Measurements from ENCODE around the gene FA2H. TPM values are rescaled to one million over a fixed set of nuclear protein-coding genes. Genes with fewer than 3 reads are reported as not detected.

FA2H gene
- polyA plus RNA-seq, 3 donors: not detected

GRCh38 chr16:74759564-74759963, 15.1 kb downstream of the FA2H start:
- no peaks in the 10 kb centered on the region for H3K36me3 Mint-ChIP-seq
- H3K27me3 ChIP-seq (ENCODE audit: control insufficient read depth in 2 of 2, insufficient read depth in 2 of 2, low read length in 2 of 2): no peaks in the 10 kb centered on the region
- H3K4me3 ChIP-seq (replicated peaks in 1 of 3; ENCODE audit: low read depth in 2 of 3, low read length in 3 of 3): no peak overlapping the region
- H3K4me1 ChIP-seq (ENCODE audit: control insufficient read depth in 1 of 2, insufficient read depth in 2 of 2, low read length in 2 of 2): no peaks in the 10 kb centered on the region
- no peak overlapping the region for H3K27ac Mint-ChIP-seq
- intact Hi-C loops (cut with micrococcal nuclease): no loop called here
- peaks cover 3 to 7% (median 4%) of the 10 kb centered on the region in 3 donors for H3K27me3 Mint-ChIP-seq (ENCODE audit: low read depth in 3 of 3)
- H3K27ac ChIP-seq (ENCODE audit: low read depth in 1 of 2, low read length in 2 of 2): no peak overlapping the region
- H4K20me1 ChIP-seq (ENCODE audit: insufficient read depth, low read length): no peaks in the 10 kb centered on the region
- peaks cover 0 to 2% (median 0%) of the 10 kb centered on the region in 7 donors for H3K9me3 Mint-ChIP-seq
- H3K9ac ChIP-seq (ENCODE audit: insufficient read depth, low read length, poor library complexity, severe bottlenecking): no peak overlapping the region
- WGBS (ENCODE audit: insufficient coverage): 93% methylated on average over 3 of the region's 3 CpGs
- no peaks in the 10 kb centered on the region for H3K36me3 ChIP-seq (replicated peaks in 1 of 2; ENCODE audit: control insufficient read depth in 1 of 2, insufficient read depth in 2 of 2, low read length in 2 of 2)
- TF ChIP-seq, protein P1, sequence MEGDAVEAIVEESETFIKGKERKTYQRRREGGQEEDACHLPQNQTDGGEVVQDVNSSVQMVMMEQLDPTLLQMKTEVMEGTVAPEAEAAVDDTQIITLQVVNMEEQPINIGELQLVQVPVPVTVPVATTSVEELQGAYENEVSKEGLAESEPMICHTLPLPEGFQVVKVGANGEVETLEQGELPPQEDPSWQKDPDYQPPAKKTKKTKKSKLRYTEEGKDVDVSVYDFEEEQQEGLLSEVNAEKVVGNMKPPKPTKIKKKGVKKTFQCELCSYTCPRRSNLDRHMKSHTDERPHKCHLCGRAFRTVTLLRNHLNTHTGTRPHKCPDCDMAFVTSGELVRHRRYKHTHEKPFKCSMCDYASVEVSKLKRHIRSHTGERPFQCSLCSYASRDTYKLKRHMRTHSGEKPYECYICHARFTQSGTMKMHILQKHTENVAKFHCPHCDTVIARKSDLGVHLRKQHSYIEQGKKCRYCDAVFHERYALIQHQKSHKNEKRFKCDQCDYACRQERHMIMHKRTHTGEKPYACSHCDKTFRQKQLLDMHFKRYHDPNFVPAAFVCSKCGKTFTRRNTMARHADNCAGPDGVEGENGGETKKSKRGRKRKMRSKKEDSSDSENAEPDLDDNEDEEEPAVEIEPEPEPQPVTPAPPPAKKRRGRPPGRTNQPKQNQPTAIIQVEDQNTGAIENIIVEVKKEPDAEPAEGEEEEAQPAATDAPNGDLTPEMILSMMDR (IDR thresholded peaks at IDR 0.05): no peak
- no peak overlapping the region for H3K4me3 Mint-ChIP-seq
- H3K79me2 ChIP-seq (ENCODE audit: insufficient read depth, low read length): no peaks in the 10 kb centered on the region
- H3K4me1 Mint-ChIP-seq: no peaks in the 10 kb centered on the region
- H3K9me3 ChIP-seq (replicated peaks in 1 of 2; ENCODE audit: control insufficient read depth in 1 of 2, insufficient read depth in 1 of 2, low read length in 2 of 2): no peaks in the 10 kb centered on the region
- no peak overlapping the region for H3K4me2 ChIP-seq (replicated peaks; ENCODE audit: extremely low read depth, low read length, poor library complexity, severe bottlenecking)
- no peak for DNase-seq
- H2AFZ ChIP-seq (ENCODE audit: insufficient read depth, low read depth, low read length, poor library complexity, severe bottlenecking): no peak overlapping the region

- Histone ChIP-seq H3K9me3 (replicated peaks in 1 of 2; ENCODE audit: control insufficient read depth in 1 of 2, insufficient read depth in 1 of 2, low read length in 2 of 2) (no peaks in the 10 kb centered on the region), H3K27ac (ENCODE audit: low read depth in 1 of 2, low read length in 2 of 2) (no peak overlapping the region), H3K79me2 (ENCODE audit: insufficient read depth, low read length) (no peaks in the 10 kb centered on the region), H3K4me3 (replicated peaks in 1 of 3; ENCODE audit: low read depth in 2 of 3, low read length in 3 of 3) (no peak overlapping the region), H3K4me1 (ENCODE audit: control insufficient read depth in 1 of 2, insufficient read depth in 2 of 2, low read length in 2 of 2) (no peaks in the 10 kb centered on the region), H4K20me1 (ENCODE audit: insufficient read depth, low read length) (no peaks in the 10 kb centered on the region), H3K36me3 (replicated peaks in 1 of 2; ENCODE audit: control insufficient read depth in 1 of 2, insufficient read depth in 2 of 2, low read length in 2 of 2) (no peaks in the 10 kb centered on the region), H2AFZ (ENCODE audit: insufficient read depth, low read depth, low read length, poor library complexity, severe bottlenecking) (no peak overlapping the region), H3K4me2 (replicated peaks; ENCODE audit: extremely low read depth, low read length, poor library complexity, severe bottlenecking) (no peak overlapping the region), H3K27me3 (ENCODE audit: control insufficient read depth in 2 of 2, insufficient read depth in 2 of 2, low read length in 2 of 2) (no peaks in the 10 kb centered on the region), H3K9ac (ENCODE audit: insufficient read depth, low read length, poor library complexity, severe bottlenecking) (no peak overlapping the region)
- Mint-ChIP-seq H3K36me3 (no peaks in the 10 kb centered on the region), H3K4me3 (no peak overlapping the region), H3K27ac (no peak overlapping the region), H3K9me3 (peaks cover 0 to 2% (median 0%) of the 10 kb centered on the region in 7 donors), H3K4me1 (no peaks in the 10 kb centered on the region), H3K27me3 (ENCODE audit: low read depth in 3 of 3) (peaks cover 3 to 8% (median 4%) of the 10 kb centered on the region in 3 donors)
- WGBS (ENCODE audit: insufficient coverage): 100% methylated on average over 1 of the region's 4 CpGs
- intact Hi-C loops (cut with micrococcal nuclease): no loop called here
- no peak for DNase-seq
- TF ChIP-seq, protein P1 (IDR thresholded peaks at IDR 0.05): no peak
Observed at GRCh38 chr16:74758801-74759200, 15.8 kb downstream of the FA2H start.
